ENCODE results near the gene IL10RA.

IL10RA gene

DNA sequence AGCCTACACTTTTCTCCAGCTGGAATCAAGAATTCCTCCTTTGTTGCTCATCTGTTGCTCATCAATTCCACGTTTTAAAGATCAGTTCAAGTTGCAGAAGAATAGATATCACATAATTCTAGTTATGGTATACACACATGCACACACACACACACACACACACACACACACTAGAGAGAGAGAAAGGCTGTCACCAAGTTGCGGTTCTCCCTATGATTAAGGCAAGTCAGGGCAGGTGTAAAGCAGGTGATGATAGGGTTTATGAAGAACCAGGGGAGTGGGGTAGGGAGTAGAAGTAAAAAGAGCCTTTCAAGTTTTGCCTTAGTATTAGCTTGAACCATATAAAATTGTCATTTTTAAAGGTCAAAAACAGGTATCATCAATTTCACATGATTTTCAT is 59.0 kb downstream of the IL10RA start:
- Histone ChIP-seq H3K27ac (no peak overlapping the region), H3K9me3 (no peaks in the 10 kb centered on the region), H3K4me3 (ENCODE audit: low read depth in 1 of 2, low read length in 1 of 2) (no peak overlapping the region), H3K4me1 (ENCODE audit: control insufficient read depth in 1 of 2, insufficient read depth in 1 of 2, low read depth in 1 of 2, low read length in 1 of 2) (no peaks in the 10 kb centered on the region), H3K36me3 (no peaks in the 10 kb centered on the region), H3K27me3 (no peaks in the 10 kb centered on the region)
- TF ChIP-seq, protein P1, sequence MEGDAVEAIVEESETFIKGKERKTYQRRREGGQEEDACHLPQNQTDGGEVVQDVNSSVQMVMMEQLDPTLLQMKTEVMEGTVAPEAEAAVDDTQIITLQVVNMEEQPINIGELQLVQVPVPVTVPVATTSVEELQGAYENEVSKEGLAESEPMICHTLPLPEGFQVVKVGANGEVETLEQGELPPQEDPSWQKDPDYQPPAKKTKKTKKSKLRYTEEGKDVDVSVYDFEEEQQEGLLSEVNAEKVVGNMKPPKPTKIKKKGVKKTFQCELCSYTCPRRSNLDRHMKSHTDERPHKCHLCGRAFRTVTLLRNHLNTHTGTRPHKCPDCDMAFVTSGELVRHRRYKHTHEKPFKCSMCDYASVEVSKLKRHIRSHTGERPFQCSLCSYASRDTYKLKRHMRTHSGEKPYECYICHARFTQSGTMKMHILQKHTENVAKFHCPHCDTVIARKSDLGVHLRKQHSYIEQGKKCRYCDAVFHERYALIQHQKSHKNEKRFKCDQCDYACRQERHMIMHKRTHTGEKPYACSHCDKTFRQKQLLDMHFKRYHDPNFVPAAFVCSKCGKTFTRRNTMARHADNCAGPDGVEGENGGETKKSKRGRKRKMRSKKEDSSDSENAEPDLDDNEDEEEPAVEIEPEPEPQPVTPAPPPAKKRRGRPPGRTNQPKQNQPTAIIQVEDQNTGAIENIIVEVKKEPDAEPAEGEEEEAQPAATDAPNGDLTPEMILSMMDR (IDR thresholded peaks at IDR 0.05): no peak

DNA sequence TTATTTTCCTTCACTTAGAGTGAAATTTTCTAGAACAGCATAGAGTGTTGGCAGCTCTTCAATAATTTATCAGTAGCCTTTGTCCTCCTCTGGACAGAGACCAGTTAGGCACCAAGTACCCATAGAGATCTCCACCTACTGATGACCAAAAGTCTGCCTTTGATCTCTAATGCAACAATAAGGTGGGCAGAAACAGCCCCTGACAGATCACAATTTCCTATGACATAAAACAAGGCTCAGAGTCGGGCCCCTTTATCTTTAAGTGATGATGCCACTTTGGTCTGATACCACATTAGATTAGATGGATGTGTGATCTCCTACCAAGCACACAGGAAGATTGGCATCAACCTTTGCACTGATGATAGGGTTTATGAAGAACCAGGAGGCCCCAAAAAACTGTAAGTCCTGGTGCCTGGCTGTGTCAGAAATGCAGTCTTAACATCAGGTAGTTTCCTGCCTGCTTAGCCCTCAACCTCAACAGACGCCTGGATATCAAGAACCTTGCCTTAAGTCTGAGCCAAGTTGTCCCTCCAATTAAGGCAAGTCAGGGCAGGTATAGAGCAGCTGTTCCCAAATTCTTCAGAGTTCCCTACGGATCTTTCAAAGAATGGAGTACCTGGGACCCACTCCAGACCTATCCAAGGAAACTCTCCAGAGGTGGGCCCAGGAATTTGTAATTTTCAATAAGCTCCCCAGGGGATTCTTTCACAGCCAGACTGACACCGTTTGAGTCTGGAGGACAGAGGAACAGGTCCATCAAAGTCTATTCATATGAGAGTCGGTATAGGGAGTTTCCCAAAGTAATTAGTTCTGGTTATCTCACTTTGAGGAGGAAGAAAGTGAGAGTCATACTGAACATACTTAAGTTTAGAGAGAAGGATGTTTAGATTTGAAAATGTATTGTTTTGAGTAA is 60.1 kb downstream of the IL10RA start:
- TF ChIP-seq, protein P1 (IDR thresholded peaks at IDR 0.05): no peak
- H3K4me3 ChIP-seq (ENCODE audit: low read depth in 1 of 2, low read length in 1 of 2): no peak overlapping the region
- no peaks in the 10 kb centered on the region for H3K9me3 ChIP-seq
- no peak overlapping the region for H3K27ac ChIP-seq
- H3K36me3 ChIP-seq: no peaks in the 10 kb centered on the region
- H3K4me1 ChIP-seq (ENCODE audit: control insufficient read depth in 1 of 2, insufficient read depth in 1 of 2, low read depth in 1 of 2, low read length in 1 of 2): no peaks in the 10 kb centered on the region
- H3K27me3 ChIP-seq: no peaks in the 10 kb centered on the region

DNA sequence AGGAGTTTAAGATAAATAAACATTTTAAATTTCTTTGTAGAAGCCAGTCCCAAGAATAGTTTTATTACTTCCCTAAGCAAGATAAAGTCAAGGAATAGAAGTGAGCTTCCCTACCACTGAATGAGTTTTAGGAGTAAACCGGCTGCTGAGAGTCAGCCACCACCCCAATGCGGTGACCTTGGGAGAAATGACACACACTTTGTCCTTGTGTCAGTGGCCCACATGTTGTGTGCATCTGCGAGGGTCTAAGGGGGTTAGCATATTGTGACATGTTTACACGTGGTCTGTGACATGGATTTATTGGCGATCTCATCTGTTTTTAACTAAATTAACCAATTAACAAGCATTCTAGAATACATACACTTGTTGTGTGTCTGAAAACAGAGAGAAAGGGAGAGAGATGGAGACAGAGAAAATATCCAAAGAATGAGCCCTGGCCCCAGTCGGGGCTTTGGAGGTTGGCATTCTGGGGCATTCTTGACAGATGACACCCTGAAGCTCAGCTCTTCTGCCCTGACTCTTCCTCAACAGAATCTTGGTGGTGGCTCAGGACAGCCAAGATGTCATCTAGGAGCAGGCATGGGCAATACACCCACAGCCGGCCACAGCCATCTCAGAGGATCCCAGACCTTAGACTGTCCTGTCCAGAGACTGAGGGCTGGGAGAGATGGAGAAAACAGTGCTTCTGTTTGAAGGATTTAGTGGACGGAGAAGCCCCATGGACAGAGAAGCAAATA is 60.9 kb downstream of the IL10RA start:
- H3K27ac ChIP-seq: no peak overlapping the region
- TF ChIP-seq, protein P1 (IDR thresholded peaks at IDR 0.05): no peak

DNA sequence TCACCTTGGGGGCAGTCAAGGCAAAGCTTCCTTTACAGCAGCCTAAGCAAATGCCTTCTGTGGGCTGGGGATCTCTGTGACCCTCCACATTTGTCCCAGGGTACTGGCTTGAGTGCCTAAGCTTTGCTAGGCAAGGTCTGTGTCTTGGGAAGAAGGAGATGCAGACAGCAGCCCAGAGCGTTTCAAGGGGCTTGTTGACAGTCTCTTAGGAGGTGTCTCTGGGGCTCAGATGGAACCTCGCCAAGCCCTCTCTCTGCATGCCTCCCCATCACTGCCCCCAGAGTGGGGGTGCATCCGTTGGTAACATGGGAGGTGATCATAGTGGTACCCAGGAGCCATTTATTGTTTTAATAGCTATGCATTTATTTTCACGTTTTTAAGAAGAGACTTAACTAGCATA is 61.6 kb downstream of the IL10RA start:
- no peak overlapping the region for H3K4me3 ChIP-seq (ENCODE audit: low read depth in 1 of 2, low read length in 1 of 2)

More for the DNA sequence above, 60.9 kb downstream of the IL10RA start:
- Histone ChIP-seq H3K4me1 (ENCODE audit: control insufficient read depth in 1 of 2, insufficient read depth in 1 of 2, low read depth in 1 of 2, low read length in 1 of 2) (no peaks in the 10 kb centered on the region), H3K36me3 (no peaks in the 10 kb centered on the region), H3K27me3 (no peaks in the 10 kb centered on the region), H3K9me3 (no peaks in the 10 kb centered on the region), H3K4me3 (ENCODE audit: low read depth in 1 of 2, low read length in 1 of 2) (no peak overlapping the region)

More for the DNA sequence above, 61.6 kb downstream of the IL10RA start:
- no peak overlapping the region for H3K27ac ChIP-seq
- TF ChIP-seq, protein P1 (IDR thresholded peaks at IDR 0.05): no peak
- no peaks in the 10 kb centered on the region for H3K4me1 ChIP-seq (ENCODE audit: control insufficient read depth in 1 of 2, insufficient read depth in 1 of 2, low read depth in 1 of 2, low read length in 1 of 2)
- H3K27me3 ChIP-seq: no peaks in the 10 kb centered on the region
- no peaks in the 10 kb centered on the region for H3K9me3 ChIP-seq
- H3K36me3 ChIP-seq: no peaks in the 10 kb centered on the region
